ENCODE measurements around the gene ELMO1. TPM values are rescaled to one million over a fixed set of nuclear protein-coding genes. Genes with fewer than 3 reads are reported as not detected.

The ELMO1 gene
- total and polyA plus RNA-seq, 8 donors, result 18.2 to 55.3 (median 45.6) TPM

DNA sequence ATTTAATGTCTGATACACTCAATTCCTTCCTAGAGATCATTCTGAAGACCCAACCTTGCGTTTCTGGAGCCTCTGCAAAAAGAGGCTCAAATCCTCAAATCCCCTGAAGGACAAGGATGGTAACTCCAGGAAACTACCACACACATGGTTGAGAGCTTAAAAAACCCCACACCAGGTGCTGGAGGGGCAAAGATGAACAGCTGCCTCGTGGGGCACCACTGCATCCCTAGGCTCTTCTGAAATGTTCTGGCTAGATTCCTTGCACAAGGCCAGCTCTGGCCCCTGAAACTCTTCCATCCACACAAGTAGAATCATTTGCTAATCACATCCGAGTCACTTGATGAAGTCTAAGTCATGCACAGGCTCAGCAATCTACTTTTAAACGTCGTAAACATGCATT lies 286.6 kb downstream of the ELMO1 start:
- no peak overlapping the region for H3K27ac ChIP-seq
- no peak for DNase-seq
- peaks cover 0 to 2% of the 10 kb centered on the region in 2 donors for H3K9me3 ChIP-seq
- no peak for ATAC-seq
- no peaks in the 10 kb centered on the region for H3K27me3 ChIP-seq
- no peak overlapping the region for H3K4me3 ChIP-seq
- no peaks in the 10 kb centered on the region for H3K36me3 ChIP-seq
- TF ChIP-seq, protein P1, sequence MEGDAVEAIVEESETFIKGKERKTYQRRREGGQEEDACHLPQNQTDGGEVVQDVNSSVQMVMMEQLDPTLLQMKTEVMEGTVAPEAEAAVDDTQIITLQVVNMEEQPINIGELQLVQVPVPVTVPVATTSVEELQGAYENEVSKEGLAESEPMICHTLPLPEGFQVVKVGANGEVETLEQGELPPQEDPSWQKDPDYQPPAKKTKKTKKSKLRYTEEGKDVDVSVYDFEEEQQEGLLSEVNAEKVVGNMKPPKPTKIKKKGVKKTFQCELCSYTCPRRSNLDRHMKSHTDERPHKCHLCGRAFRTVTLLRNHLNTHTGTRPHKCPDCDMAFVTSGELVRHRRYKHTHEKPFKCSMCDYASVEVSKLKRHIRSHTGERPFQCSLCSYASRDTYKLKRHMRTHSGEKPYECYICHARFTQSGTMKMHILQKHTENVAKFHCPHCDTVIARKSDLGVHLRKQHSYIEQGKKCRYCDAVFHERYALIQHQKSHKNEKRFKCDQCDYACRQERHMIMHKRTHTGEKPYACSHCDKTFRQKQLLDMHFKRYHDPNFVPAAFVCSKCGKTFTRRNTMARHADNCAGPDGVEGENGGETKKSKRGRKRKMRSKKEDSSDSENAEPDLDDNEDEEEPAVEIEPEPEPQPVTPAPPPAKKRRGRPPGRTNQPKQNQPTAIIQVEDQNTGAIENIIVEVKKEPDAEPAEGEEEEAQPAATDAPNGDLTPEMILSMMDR (IDR thresholded peaks at IDR 0.05), result no peak
- intact Hi-C loops (cut with DNase I), result no loop called here
- H3K4me1 ChIP-seq, result no peaks in the 10 kb centered on the region

DNA sequence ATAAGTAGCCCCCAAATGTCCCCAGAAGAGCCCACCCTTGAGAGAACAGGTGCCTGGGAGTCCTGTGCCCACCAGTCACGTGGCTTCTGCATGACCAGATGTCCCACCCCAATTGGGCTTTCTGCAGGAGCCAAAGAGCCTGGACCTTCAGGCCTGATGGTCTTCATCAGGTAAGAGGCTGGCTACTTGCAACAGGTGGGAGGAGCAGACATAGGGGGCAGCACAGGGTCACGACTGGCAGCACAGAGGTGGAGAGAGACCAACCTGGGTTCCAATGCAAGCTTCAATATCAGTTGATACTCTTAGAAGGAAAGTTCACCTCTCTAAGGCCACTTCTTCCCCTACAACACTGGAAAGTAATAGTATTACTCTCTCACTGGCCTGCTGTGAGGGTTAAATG lies 288.0 kb downstream of the ELMO1 start:
- no peaks in the 10 kb centered on the region for H3K4me1 ChIP-seq
- intact Hi-C loops (cut with DNase I), result no loop called here
- no peak overlapping the region for H3K4me3 ChIP-seq
- peaks cover 0 to 2% of the 10 kb centered on the region in 2 donors for H3K9me3 ChIP-seq
- H3K36me3 ChIP-seq, result no peaks in the 10 kb centered on the region
- no peak for ATAC-seq
- H3K27me3 ChIP-seq, result no peaks in the 10 kb centered on the region
- DNase-seq, result no peak
- no peak overlapping the region for H3K27ac ChIP-seq
- TF ChIP-seq, protein P1 (IDR thresholded peaks at IDR 0.05), result no peak

DNA sequence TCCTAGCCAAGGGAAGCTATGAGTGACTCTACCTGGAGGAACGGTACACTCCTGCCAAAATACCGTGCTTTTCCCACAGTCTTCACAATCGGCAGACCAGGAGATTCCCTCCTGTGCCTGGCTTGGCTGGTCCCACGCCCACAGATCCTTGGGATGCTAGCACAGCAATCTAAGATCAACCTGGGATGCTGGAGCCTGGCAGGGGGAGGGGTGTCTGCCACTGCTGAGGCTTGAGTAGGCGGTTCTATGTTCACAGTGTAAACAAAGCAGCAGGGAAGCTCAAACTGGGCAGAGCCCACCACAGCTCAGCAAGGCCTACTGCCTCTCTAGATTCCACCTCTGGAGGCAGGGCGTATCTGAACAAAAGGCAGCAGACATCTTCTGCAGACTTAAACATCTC lies 295.3 kb downstream of the ELMO1 start:
- TF ChIP-seq, protein P1 (IDR thresholded peaks at IDR 0.05), result no peak

DNA sequence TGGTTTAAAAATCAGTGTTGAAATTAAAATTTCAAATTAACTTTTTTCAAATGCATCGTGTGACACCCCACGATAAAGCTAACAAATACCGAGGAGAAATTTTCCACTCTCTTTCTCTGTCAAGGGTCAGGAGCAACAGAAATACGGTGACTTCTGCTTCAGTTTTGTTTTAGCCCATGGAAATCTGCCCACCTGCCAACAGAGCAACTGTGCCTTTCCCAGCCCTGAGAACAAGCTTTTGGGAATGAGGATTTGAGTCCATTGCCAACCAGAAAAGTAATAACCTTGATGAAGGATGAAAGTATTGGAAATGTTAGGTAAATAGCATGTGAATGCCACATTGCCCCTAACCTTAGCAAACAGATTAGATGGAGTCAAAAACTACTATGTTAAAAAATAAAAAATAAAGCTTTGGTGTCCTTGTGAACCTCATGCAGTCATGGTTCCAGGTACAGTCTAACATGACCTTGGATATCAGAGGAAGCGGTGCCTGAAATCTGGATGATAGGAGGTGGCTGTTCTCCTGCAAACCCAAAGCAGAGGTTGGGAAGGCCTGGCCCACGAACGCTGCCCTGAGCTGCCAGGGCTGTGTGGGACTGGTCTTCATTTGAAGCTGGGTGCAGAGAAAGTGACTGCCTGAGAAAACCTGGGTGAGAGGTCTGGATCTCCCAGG lies 296.8 kb downstream of the ELMO1 start:
- H3K4me3 ChIP-seq, result no peak overlapping the region
- no peaks in the 10 kb centered on the region for H3K27me3 ChIP-seq
- no peak overlapping the region for H3K27ac ChIP-seq
- no peaks in the 10 kb centered on the region for H3K9me3 ChIP-seq
- TF ChIP-seq, protein P1 (IDR thresholded peaks at IDR 0.05), result no peak
- intact Hi-C loops (cut with DNase I), result no loop called here
- H3K36me3 ChIP-seq, result peaks cover 0 to 7% of the 10 kb centered on the region in 2 donors
- DNase-seq (no peak), ATAC-seq (no peak)
- no peaks in the 10 kb centered on the region for H3K4me1 ChIP-seq

More for the DNA sequence above, 295.3 kb downstream of the ELMO1 start:
- no peak for DNase-seq
- H3K4me3 ChIP-seq, result no peak overlapping the region
- peaks cover 0 to 2% of the 10 kb centered on the region in 2 donors for H3K9me3 ChIP-seq
- no peak overlapping the region for H3K27ac ChIP-seq
- no peak for ATAC-seq
- intact Hi-C loops (cut with DNase I), result no loop called here
- H3K4me1 ChIP-seq, result no peaks in the 10 kb centered on the region
- H3K36me3 ChIP-seq, result peaks cover 0 to 7% of the 10 kb centered on the region in 2 donors
- H3K27me3 ChIP-seq, result no peaks in the 10 kb centered on the region

DNA sequence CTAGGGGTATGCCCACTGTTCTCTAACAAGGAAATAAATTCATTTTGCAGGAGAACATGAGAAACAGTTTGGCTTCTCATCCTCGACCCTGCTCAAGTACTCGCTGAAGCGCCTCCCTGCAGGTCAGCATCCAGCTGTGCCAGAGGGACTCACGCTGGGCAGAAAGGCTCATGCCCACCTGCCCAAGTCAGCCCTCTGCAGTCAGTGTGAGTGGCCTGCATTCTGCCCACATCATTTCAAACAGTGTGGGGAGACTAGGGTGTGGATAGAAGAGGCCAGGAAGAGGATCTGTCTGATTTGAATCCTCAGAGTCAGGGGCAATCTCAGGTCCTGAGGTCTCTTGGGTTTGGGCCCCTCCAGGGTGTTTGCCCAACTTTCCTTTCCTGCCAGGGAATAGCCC lies 297.8 kb downstream of the ELMO1 start:
- intact Hi-C loops (cut with DNase I), result no loop called here
- DNase-seq (no peak), ATAC-seq (no peak)
- Histone ChIP-seq H3K4me3 (no peak overlapping the region), H3K4me1 (no peaks in the 10 kb centered on the region), H3K36me3 (peaks cover 0 to 7% of the 10 kb centered on the region in 2 donors), H3K27ac (no peak overlapping the region), H3K27me3 (no peaks in the 10 kb centered on the region), H3K9me3 (no peaks in the 10 kb centered on the region)
- TF ChIP-seq, protein P1 (IDR thresholded peaks at IDR 0.05), result no peak

Measured in left lung (tissue), 10 donors.